BLaER1 (cell line): ENCODE measurements around the gene ADTRP.
A peak's percentile ranks its signal among the peaks of the same experiment; 100 is the strongest.

Experiments used
- H3K27ac ChIP-seq: shearing (Covaris generic); formaldehyde crosslinking; 2 replicates; pipeline ENCODE4 v1.8.1; 2022
- H3K27me3 ChIP-seq: shearing (Covaris generic); formaldehyde crosslinking; 2 replicates; pipeline ENCODE4 v1.8.1; 2022
- H3K36me3 ChIP-seq: shearing (Covaris generic); formaldehyde crosslinking; 2 replicates; pipeline ENCODE4 v1.8.1; 2022
- H3K4me1 ChIP-seq: shearing (Covaris generic); formaldehyde crosslinking; 2 replicates; pipeline ENCODE4 v1.8.1; 2022
- H3K4me2 ChIP-seq: shearing (Covaris generic); formaldehyde crosslinking; 2 replicates; pipeline ENCODE4 v1.8.1; 2022
- H3K4me3 ChIP-seq: shearing (Covaris generic); formaldehyde crosslinking; 2 replicates; pipeline ENCODE4 v1.8.1; 2022
- H3K9ac ChIP-seq: shearing (Covaris generic); formaldehyde crosslinking; 2 replicates; pipeline ENCODE4 v1.8.1; 2022
- H3K9me3 ChIP-seq: shearing (Covaris generic); formaldehyde crosslinking; 2 replicates; pipeline ENCODE4 v1.8.1; 2022
- H4K20me1 ChIP-seq: shearing (Covaris generic); formaldehyde crosslinking; 2 replicates; pipeline ENCODE4 v1.8.1; 2022
- Cebpa-rat ChIP-seq: shearing (Covaris generic); IDR thresholded peaks from 2 replicates; pipeline ENCODE4 v1.8.1; 2022

ADTRP gene

DNA sequence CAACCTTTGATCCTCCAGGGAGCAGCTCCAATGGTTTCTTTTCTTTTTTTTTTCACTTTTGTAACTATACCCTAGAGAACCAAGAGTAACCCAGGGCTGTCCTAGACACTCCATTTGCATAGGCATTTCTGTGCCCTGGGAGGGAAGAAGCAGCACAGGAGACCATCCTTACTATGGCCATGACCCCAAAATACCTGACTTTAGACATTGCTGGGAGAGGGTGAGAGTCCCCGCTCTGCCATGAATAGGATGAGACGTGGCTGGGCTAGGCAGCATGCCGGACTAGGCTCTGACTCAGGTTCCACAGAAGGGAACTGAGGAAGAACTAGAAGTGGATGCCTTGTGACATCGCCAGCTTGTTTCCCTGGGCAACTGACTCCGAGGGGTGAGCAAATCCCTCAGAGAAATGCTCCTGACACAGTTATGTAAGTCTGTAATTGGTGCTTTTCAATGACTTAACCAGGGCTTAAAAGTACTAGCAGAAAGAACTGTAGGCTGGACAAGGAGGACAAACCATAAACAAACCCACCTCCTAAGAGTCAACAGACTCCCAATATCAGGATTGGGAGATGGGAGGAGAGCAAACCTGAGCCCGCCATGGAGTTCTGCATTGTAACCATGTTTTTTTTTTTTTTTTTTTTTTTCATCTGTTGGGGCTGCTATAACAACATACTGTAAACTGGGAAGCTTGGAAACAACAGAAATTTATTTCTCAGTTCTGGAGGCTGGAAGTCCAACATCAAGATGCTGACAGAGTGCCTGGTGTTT lies 910 bp upstream of the ADTRP start:
- Histone ChIP-seq H3K4me3 (no peak overlapping the region), H3K4me2 (peak overlapping the region; percentile 56), H4K20me1 (no peaks in the 10 kb centered on the region), H3K4me1 (peaks cover 41% of the 10 kb centered on the region), H3K9ac (no peak overlapping the region), H3K27me3 (no peaks in the 10 kb centered on the region), H3K27ac (no peak overlapping the region), H3K36me3 (no peaks in the 10 kb centered on the region), H3K9me3 (peaks cover 12% of the 10 kb centered on the region)
- TF ChIP-seq Cebpa-rat, result no peak

DNA sequence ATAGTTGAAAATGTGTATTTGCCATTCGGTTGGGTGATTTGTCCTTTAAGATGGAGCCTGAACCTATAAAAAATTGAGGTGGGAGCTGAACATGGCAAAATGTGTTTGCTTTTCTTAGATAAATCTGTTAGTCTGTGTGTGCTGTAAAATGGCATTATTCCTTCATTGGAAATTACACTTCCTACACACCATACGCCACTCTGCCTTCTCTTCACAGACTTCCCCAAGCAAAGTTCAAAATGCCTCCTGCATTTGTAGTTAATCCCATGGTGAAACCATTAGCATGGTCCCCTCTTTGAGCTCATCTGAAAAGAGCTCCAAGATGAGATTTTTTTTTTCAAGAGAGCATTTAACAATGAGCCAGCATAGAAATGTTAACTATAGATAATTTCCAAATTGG lies 567 bp downstream of the ADTRP start:
- Histone ChIP-seq H3K27ac (no peak overlapping the region), H3K4me2 (no peak overlapping the region), H4K20me1 (no peaks in the 10 kb centered on the region), H3K4me3 (no peak overlapping the region), H3K27me3 (no peaks in the 10 kb centered on the region), H3K4me1 (peaks cover 41% of the 10 kb centered on the region), H3K36me3 (no peaks in the 10 kb centered on the region), H3K9ac (no peak overlapping the region), H3K9me3 (peaks cover 6% of the 10 kb centered on the region)
- no peak for TF ChIP-seq Cebpa-rat

DNA sequence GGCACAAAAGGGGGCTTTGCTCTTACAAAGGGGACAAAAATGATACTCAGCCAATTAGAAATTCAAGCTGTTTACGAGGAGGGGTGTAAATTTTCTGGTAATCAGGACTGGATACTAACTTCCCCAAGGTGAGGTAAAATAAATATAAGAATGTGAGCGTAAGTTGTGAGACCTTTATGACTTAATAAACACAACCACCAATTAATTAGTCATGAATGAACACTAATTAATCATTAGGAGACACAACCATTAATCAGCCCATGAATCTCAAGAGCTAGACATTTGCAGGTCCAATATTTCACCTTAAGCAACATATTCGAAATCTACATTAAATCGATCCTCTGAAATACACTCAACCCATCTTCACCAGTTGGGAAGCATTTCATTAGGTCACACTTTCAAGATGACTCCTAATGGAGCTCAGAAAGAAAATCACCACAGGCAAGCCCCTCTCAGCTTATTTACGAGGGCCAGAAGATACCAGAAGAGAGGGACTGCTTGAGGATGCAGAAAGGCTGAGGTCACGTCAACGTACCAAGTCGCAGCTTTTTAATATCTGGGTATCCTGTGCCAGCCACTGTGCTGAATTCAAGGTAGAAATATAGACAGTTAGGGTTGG lies 2.7 kb downstream of the ADTRP start:
- no peak for TF ChIP-seq Cebpa-rat

DNA sequence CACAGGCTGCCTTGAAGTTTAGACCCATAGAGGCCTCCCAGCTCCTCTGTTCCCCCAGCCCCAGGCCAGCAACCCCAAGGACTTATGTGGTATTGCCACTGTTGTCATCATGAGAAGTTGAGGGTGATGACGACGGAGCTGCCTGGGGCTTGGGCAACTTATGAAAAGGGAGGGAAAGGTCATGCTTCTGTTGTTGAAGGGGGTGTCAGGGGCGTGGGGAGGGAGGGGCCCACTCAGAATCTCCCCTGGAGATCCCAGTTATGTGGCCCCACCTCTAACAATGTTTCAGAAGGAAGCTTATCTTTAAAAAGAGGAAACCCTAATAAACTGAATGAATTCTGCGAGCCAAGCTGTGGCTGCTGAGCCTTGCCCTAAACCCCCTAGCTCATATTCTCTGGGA lies 4.2 kb downstream of the ADTRP start:
- H3K4me3 ChIP-seq, result no peak overlapping the region
- no peaks in the 10 kb centered on the region for H3K27me3 ChIP-seq
- no peak for TF ChIP-seq Cebpa-rat
- H3K9me3 ChIP-seq, result no peaks in the 10 kb centered on the region
- peaks cover 48% of the 10 kb centered on the region for H3K4me1 ChIP-seq
- H3K36me3 ChIP-seq, result no peaks in the 10 kb centered on the region
- no peak overlapping the region; the same call in 1 of the 2 replicates for H3K4me2 ChIP-seq
- H4K20me1 ChIP-seq, result no peaks in the 10 kb centered on the region
- no peak overlapping the region for H3K9ac ChIP-seq
- H3K27ac ChIP-seq, result no peak overlapping the region

More for the DNA sequence above, 2.7 kb downstream of the ADTRP start:
- no peaks in the 10 kb centered on the region for H3K9me3 ChIP-seq
- H3K27me3 ChIP-seq, result no peaks in the 10 kb centered on the region
- peaks cover 45% of the 10 kb centered on the region for H3K4me1 ChIP-seq
- no peaks in the 10 kb centered on the region for H4K20me1 ChIP-seq
- H3K4me3 ChIP-seq, result no peak overlapping the region
- no peaks in the 10 kb centered on the region for H3K36me3 ChIP-seq
- H3K4me2 ChIP-seq, result peak overlapping the region; percentile 76
- no peak overlapping the region for H3K27ac ChIP-seq
- no peak overlapping the region for H3K9ac ChIP-seq

DNA sequence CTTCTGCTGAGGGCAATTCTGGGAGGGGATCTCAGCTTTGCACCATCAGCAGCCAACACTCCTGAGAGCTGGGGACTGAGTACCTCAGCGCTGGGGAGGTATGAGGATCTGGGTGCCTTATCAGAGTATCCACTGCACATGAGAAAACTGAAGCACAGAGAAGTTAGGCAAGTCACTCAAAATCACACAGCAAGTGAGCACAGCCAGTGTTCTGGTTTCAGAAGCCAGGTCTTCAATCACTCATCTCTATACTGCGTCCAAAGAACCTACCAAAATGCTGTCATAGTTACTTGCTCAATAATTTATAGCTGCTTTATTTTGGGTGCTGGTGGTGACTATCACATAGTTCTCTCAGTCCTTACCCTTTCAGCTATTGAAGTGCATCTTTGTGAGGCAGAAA lies 5.0 kb downstream of the ADTRP start:
- no peak for TF ChIP-seq Cebpa-rat
- H3K27ac ChIP-seq, result no peak overlapping the region

DNA sequence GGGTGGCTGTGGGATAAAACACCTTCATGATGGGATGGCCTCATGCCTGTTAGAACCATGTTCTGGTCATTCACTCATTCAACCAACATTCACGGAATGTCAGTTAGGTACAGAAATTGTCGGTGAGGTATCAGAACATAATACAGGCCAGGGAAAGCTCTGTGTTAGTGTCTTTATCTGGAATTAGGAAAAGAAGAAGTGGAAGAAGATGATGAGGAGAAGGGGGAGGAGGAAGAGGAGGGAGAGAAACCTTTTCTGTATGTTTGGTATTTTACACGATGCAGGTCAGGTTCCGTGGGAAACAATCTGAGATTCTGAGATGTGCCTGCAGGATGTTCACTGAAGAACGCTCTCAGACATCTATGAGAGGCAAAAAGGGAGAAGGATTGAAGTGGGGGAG lies 5.6 kb downstream of the ADTRP start:
- no peak overlapping the region for H3K9ac ChIP-seq
- H4K20me1 ChIP-seq, result no peaks in the 10 kb centered on the region
- no peak overlapping the region for H3K4me2 ChIP-seq
- no peaks in the 10 kb centered on the region for H3K27me3 ChIP-seq
- H3K36me3 ChIP-seq, result no peaks in the 10 kb centered on the region
- TF ChIP-seq Cebpa-rat, result no peak
- no peaks in the 10 kb centered on the region for H3K9me3 ChIP-seq
- no peak overlapping the region for H3K4me3 ChIP-seq
- no peak overlapping the region for H3K27ac ChIP-seq
- H3K4me1 ChIP-seq, result peaks cover 38% of the 10 kb centered on the region

More for the DNA sequence above, 5.0 kb downstream of the ADTRP start:
- Histone ChIP-seq H3K4me2 (no peak overlapping the region), H3K9ac (no peak overlapping the region), H3K4me3 (no peak overlapping the region), H4K20me1 (no peaks in the 10 kb centered on the region), H3K4me1 (peaks cover 39% of the 10 kb centered on the region), H3K27me3 (no peaks in the 10 kb centered on the region), H3K36me3 (no peaks in the 10 kb centered on the region), H3K9me3 (no peaks in the 10 kb centered on the region)

DNA sequence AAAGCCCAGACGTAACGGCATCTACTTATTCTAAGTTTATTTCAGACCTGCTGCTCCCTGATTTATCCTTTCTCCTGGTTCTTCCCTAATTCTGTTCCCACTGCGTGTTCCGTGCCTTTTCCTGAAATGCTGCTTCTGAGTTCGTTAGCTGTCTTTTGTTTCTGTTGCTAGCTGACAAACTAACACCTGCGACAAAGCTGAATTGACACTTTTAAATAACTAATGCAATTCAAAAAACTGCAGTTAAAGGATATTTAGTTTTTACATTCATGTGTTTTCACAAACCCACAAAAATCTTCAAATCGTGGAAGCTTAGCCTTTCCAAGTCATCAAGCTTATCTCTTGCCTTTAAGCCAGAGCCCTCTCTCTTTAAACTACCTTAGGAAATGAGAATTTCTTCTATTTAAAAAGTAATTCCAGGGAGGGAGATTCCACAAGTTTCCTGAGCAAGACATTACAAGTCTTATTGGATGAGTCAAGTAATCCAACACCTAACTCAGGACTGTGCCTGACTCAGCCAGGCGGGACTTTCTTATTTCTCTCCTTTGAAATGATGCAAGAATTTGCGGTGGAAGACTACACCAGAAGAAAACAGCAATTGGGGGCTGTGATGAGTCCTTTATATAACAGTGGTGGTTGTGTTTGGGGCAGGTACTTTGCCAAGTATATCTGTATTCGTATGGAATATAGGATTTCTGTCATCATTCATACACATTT lies 6.3 kb downstream of the ADTRP start:
- no peaks in the 10 kb centered on the region for H3K9me3 ChIP-seq
- no peak overlapping the region for H3K27ac ChIP-seq
- no peaks in the 10 kb centered on the region for H3K27me3 ChIP-seq
- no peak for TF ChIP-seq Cebpa-rat
- no peak overlapping the region for H3K4me3 ChIP-seq
- peaks cover 38% of the 10 kb centered on the region for H3K4me1 ChIP-seq
- H3K9ac ChIP-seq, result no peak overlapping the region
- H4K20me1 ChIP-seq, result no peaks in the 10 kb centered on the region
- H3K4me2 ChIP-seq, result no peak overlapping the region
- no peaks in the 10 kb centered on the region for H3K36me3 ChIP-seq

DNA sequence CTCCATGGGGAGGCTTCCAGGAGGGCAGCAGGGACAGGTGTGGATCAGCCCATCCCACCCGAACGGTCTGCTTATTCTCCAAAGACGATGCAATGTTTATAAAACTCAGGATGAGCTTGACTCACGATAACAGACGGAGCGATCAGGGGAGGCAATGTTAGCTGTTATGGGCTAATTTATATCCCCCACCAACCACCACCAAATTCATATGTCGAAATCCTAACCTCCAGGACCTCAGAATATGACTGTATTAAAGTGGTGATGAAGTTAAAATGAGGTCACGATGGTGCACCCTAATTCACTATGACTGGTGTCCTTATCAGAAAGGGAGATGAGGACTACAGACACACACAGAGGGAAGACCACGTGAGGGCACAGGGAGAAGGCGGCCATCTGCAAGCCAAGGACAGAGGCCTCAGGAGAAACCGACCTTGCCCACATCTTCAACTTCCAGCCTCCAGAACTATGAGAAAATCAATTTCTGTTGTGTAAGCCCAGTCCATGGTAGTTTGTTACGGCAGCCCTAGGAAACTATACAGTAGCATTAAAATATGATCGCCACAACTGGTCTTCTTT lies 7.0 kb downstream of the ADTRP start:
- Histone ChIP-seq H3K27ac (no peak overlapping the region), H3K4me1 (peaks cover 35% of the 10 kb centered on the region), H3K36me3 (no peaks in the 10 kb centered on the region), H3K27me3 (no peaks in the 10 kb centered on the region), H3K4me3 (no peak overlapping the region), H4K20me1 (no peaks in the 10 kb centered on the region), H3K9me3 (no peaks in the 10 kb centered on the region), H3K4me2 (no peak overlapping the region), H3K9ac (no peak overlapping the region)
- TF ChIP-seq Cebpa-rat, result no peak

- no peak for TF ChIP-seq Cebpa-rat
- H3K9ac ChIP-seq, result 0 out of 2 replicates have a peak overlapping the region, but pooled peaks have one; percentile 4
- no peak overlapping the region for H3K4me3 ChIP-seq
- no peaks in the 10 kb centered on the region for H3K36me3 ChIP-seq
- H4K20me1 ChIP-seq, result no peaks in the 10 kb centered on the region
- H3K4me1 ChIP-seq, result peaks cover 28% of the 10 kb centered on the region
- H3K4me2 ChIP-seq, result peak overlapping the region; percentile 60
- 0 out of 2 replicates have a peak overlapping the region, but pooled peaks have one; percentile 31 for H3K27ac ChIP-seq
- H3K9me3 ChIP-seq, result no peaks in the 10 kb centered on the region
- H3K27me3 ChIP-seq, result no peaks in the 10 kb centered on the region
These were observed 7.8 kb downstream of the ADTRP start for GRCh38 chr6:11770546-11771466.
